Panc1 (cell line): ENCODE data around the gene GLIS2. TPM values are rescaled to one million over a fixed set of nuclear protein-coding genes. Genes with fewer than 3 reads are reported as not detected.
A peak's percentile ranks its signal among the peaks of the same experiment; 100 is the strongest.

Experiments used
- ATAC-seq: fragments of 200-7000 bp; cut with Tn5 transposase; 2 replicates; pipeline ENCODE4 v1.9.1; 2020; ENCODE audit warnings: mild to moderate bottlenecking, moderate library complexity
- BruUV-seq: library from RNA; stranded (reverse); fragments of 400-500 nt; replicated peaks from 2 replicates; lab custom pipeline; 2021; lab: Mats Ljungman, UMichigan
- CTCF ChIA-PET: fragments of 300-600 bp; sonication (Branson Sonifier 250); formaldehyde crosslinking; loops from one replicate; lab custom pipeline; 2022; ENCODE audit warnings: antibody characterized with exemption; lab: Charles Lee
- POLR2A ChIA-PET: fragments of 300-600 bp; sonication (Branson Sonifier 250); formaldehyde crosslinking; loops from one replicate; lab custom pipeline; 2022; ENCODE audit warnings: antibody characterized with exemption; lab: Charles Lee
- DNase-seq: peaks from one replicate; pipeline ENCODE4 v3.0.0-alpha.2; 2010; ENCODE audit warnings: low read depth, low spot score
- H3K27ac ChIP-seq: 2 replicates; pipeline ENCODE4 v1.5.1; 2011; ENCODE audit warnings: mild to moderate bottlenecking, low read length, inconsistent platforms
- H3K27me3 ChIP-seq: fragments of 200-500 bp; sonication (Bioruptor generic); 2 replicates; pipeline ENCODE4 v1.6.0; 2014; ENCODE audit warnings: low read length, inconsistent platforms; ENCODE audit not compliant: control insufficient read depth, insufficient read depth
- H3K36me3 ChIP-seq: fragments of 200-500 bp; sonication (Bioruptor generic); 2 replicates; pipeline ENCODE4 v1.5.1; 2014; ENCODE audit warnings: inconsistent platforms, mild to moderate bottlenecking, low read length, moderate library complexity; ENCODE audit not compliant: control insufficient read depth, insufficient read depth
- H3K4me1 ChIP-seq: 2 replicates; pipeline ENCODE4 v1.5.1; 2011; ENCODE audit warnings: inconsistent platforms, mild to moderate bottlenecking, low read length, moderate library complexity; ENCODE audit not compliant: control insufficient read depth, insufficient read depth
- H3K4me3 ChIP-seq, 2 experiments: 2 replicates each; pipeline ENCODE4 v1.5.1; 2011 to 2012; ENCODE audit warnings: low read depth in 2 of 2, low read length in 2 of 2, mild to moderate bottlenecking in 2 of 2, inconsistent platforms in 1 of 2, moderate library complexity in 1 of 2
- H3K9me3 ChIP-seq: fragments of 200-500 bp; sonication (Bioruptor generic); 2 replicates; pipeline ENCODE4 v1.5.1; 2014; ENCODE audit warnings: low read depth, mild to moderate bottlenecking, inconsistent platforms, low read length, moderate library complexity; ENCODE audit not compliant: control insufficient read depth, insufficient read depth
- CTCF ChIP-seq: fragments of 450-650 bp; IDR thresholded peaks from 2 replicates; pipeline ENCODE4 v1.5.1; 2017; ENCODE audit warnings: mild to moderate bottlenecking
- POLR2AphosphoS5 ChIP-seq: IDR thresholded peaks from 2 replicates; pipeline ENCODE4 v1.6.1; 2012; ENCODE audit warnings: mild to moderate bottlenecking, low read depth, low read length, moderate library complexity
- REST ChIP-seq, 2 experiments: IDR thresholded peaks; 2 replicates each; pipeline ENCODE4 v1.6.1; 2011 to 2012; ENCODE audit warnings: low read depth in 2 of 2, control low read depth in 1 of 2, low read length in 1 of 2, mild to moderate bottlenecking in 1 of 2, moderate library complexity in 1 of 2; ENCODE audit not compliant: insufficient read depth in 1 of 2
- SIN3A ChIP-seq: IDR thresholded peaks from 2 replicates; pipeline ENCODE4 v1.6.1; 2012; ENCODE audit warnings: low read depth, mild to moderate bottlenecking, low read length, moderate library complexity, borderline replicate concordance; ENCODE audit not compliant: insufficient read depth
- TCF7L2 ChIP-seq: IDR thresholded peaks from 2 replicates; pipeline ENCODE4 v1.6.1; 2011; ENCODE audit warnings: mild to moderate bottlenecking, low read depth, low read length, inconsistent platforms
- in situ Hi-C: cut with HindIII; loops from 2 replicates; pipeline ENCODE4 v1.10.0; 2016; ENCODE audit warnings: low sequenced_read_pairs, low pct_unique_long_range_greater_than_20kb
- intact Hi-C: fragments of 100-400 bp; cut with micrococcal nuclease; formaldehyde crosslinking; loops from one replicate; pipeline ENCODE4 v1.10.0; 2022; ENCODE audit not compliant: unreplicated experiment
- total RNA-seq: library from RNA; stranded (reverse); gene quantifications from one replicate; pipeline ENCODE4 v1.2.1, GENCODE V29; 2021; ENCODE audit not compliant: unreplicated experiment

Gene GLIS2
- total RNA-seq, 1 experiment from 2014 or later, result 87.3 TPM

- ATAC-seq, result peak; percentile 63
- TF ChIP-seq SIN3A, result no peak
- no peak for TF ChIP-seq POLR2AphosphoS5
- TF ChIP-seq REST (IDR thresholded peaks at IDR 0.05; ENCODE audit: insufficient read depth in 1 of 2, low read depth in 2 of 2, low read length in 1 of 2), result no peak
- no peak for TF ChIP-seq TCF7L2
- no peak for TF ChIP-seq CTCF
- Histone ChIP-seq H3K9me3 (no peaks in the 10 kb centered on the region), H3K27ac (peak overlapping the region; percentile 73), H3K36me3 (peaks cover 3% of the 10 kb centered on the region; the same call in 1 of the 2 replicates), H3K4me3 (peak overlapping the region; percentile 70 to 75), H3K27me3 (no peaks in the 10 kb centered on the region), H3K4me1 (peaks cover 15% of the 10 kb centered on the region)
- BruUV-seq, result no TSS peak
- POLR2A ChIA-PET, result interaction anchor here (0.6 kb wide), 1 partner anchor 342 kb away, joined by 5 read pairs; no protein-coding TSS in a partner anchor
- intact Hi-C loops (loop anchor here (5.0 kb wide), 1 partner anchor 63 kb away; no protein-coding TSS in a partner anchor), in situ Hi-C loops (no loop called here)
- DNase-seq, result no peak
- CTCF ChIA-PET, result interaction anchor here (0.5 to 1.2 kb wide), 3 partner anchors 17 to 56 kb away, joined by 4 to 11 read pairs (median 7); partner anchors contain the start of gene GLIS2
Measured at GRCh38 chr16:4273858-4274311, 42.0 kb upstream of the GLIS2 start.

GRCh38 chr16:4275861-4276260 lies 40.0 kb upstream of the GLIS2 start:
- TF ChIP-seq SIN3A, result no peak
- TF ChIP-seq POLR2AphosphoS5, result no peak
- no peak for TF ChIP-seq TCF7L2
- TF ChIP-seq REST (IDR thresholded peaks at IDR 0.05; ENCODE audit: insufficient read depth in 1 of 2, low read depth in 2 of 2, low read length in 1 of 2), result no peak
- TF ChIP-seq CTCF, result no peak
- no peak overlapping the region for H3K4me3 ChIP-seq
- intact Hi-C loops, result no loop called here
- H3K36me3 ChIP-seq, result peaks cover 3% of the 10 kb centered on the region; the same call in 1 of the 2 replicates
- CTCF ChIA-PET, result no interaction called here
- DNase-seq (no peak), ATAC-seq (no peak)
- POLR2A ChIA-PET, result no interaction called here
- BruUV-seq, result no TSS peak
- in situ Hi-C loops, result no loop called here
- no peaks in the 10 kb centered on the region for H3K27me3 ChIP-seq
- peaks cover 7% of the 10 kb centered on the region for H3K4me1 ChIP-seq
- no peak overlapping the region for H3K27ac ChIP-seq
- H3K9me3 ChIP-seq, result no peaks in the 10 kb centered on the region
